ENCODE data around the gene HSD17B14. TPM values are rescaled to one million over a fixed set of nuclear protein-coding genes. Genes with fewer than 3 reads are reported as not detected.
"Not testable (repeated sequence)": the region's sequence is repeated elsewhere in the genome, so short reads cannot be mapped to it uniquely, and the experiment has no call there.

Gene HSD17B14
- total and polyA plus RNA-seq, 4 donors: 9.0 to 39.1 (median 15.3) TPM

- TF ChIP-seq, protein P1, sequence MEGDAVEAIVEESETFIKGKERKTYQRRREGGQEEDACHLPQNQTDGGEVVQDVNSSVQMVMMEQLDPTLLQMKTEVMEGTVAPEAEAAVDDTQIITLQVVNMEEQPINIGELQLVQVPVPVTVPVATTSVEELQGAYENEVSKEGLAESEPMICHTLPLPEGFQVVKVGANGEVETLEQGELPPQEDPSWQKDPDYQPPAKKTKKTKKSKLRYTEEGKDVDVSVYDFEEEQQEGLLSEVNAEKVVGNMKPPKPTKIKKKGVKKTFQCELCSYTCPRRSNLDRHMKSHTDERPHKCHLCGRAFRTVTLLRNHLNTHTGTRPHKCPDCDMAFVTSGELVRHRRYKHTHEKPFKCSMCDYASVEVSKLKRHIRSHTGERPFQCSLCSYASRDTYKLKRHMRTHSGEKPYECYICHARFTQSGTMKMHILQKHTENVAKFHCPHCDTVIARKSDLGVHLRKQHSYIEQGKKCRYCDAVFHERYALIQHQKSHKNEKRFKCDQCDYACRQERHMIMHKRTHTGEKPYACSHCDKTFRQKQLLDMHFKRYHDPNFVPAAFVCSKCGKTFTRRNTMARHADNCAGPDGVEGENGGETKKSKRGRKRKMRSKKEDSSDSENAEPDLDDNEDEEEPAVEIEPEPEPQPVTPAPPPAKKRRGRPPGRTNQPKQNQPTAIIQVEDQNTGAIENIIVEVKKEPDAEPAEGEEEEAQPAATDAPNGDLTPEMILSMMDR (IDR thresholded peaks at IDR 0.05; ENCODE audit: control extremely low read depth, extremely low read depth): no peak
- H3K4me1 ChIP-seq (ENCODE audit: control insufficient read depth in 5 of 5, insufficient read depth in 5 of 5, low read length in 5 of 5): no peaks in the 10 kb centered on the region
- no peak overlapping the region for H3K27ac ChIP-seq (ENCODE audit: low read depth in 1 of 2, low read length in 1 of 2)
- no peak overlapping the region for H3K4me3 ChIP-seq
- no peaks in the 10 kb centered on the region for H3K27me3 ChIP-seq (ENCODE audit: control insufficient read depth in 3 of 3, insufficient read depth in 3 of 3, low read length in 2 of 3)
- DNase-seq: no peak
- no peaks in the 10 kb centered on the region for H3K36me3 ChIP-seq (ENCODE audit: control insufficient read depth in 4 of 4, insufficient read depth in 4 of 4, low read length in 4 of 4)
- 88 to 95% methylated on average over 7 of the region's 7 CpGs for WGBS, 2 donors
- ATAC-seq (ENCODE audit: insufficient read depth, low FRiP score): no peak
- no peak overlapping the region for H3K9ac ChIP-seq (ENCODE audit: insufficient read depth in 1 of 2, low read length in 2 of 2)
- no peaks in the 10 kb centered on the region for H3K9me3 ChIP-seq (ENCODE audit: control insufficient read depth in 4 of 4, insufficient read depth in 3 of 4, low read length in 3 of 4)
Measured at GRCh38 chr19:48854103-48854502, 17.8 kb upstream of the HSD17B14 start.

DNA sequence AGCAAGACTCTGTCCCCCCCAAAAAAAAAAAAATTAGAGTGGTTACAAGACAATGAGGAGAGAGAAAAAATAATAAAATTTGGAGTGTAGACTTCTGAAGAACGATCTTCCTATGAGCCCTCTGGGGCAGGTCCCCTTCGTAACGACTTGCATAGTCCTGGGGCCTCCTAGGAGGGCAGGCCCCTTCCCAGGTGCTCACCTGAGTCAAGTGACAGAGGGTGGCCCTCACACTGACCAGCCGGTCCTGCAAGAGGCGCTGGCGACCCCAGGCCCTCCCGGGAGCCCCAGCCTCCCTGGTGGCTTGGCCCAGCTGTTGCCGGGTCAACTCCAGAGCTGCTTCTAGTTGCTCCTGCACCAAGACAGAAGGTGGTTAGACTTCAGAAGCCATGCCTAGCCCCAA, 17.2 kb upstream of the HSD17B14 start:
- Histone ChIP-seq H3K36me3 (ENCODE audit: control insufficient read depth in 4 of 4, insufficient read depth in 4 of 4, low read length in 4 of 4) (no peaks in the 10 kb centered on the region), H3K4me1 (ENCODE audit: control insufficient read depth in 5 of 5, insufficient read depth in 5 of 5, low read length in 5 of 5) (no peaks in the 10 kb centered on the region), H3K27me3 (ENCODE audit: control insufficient read depth in 3 of 3, insufficient read depth in 3 of 3, low read length in 2 of 3) (no peaks in the 10 kb centered on the region), H3K9me3 (ENCODE audit: control insufficient read depth in 4 of 4, insufficient read depth in 3 of 4, low read length in 3 of 4) (no peaks in the 10 kb centered on the region), H3K9ac (ENCODE audit: insufficient read depth in 1 of 2, low read length in 2 of 2) (no peak overlapping the region), H3K4me3 (no peak overlapping the region), H3K27ac (ENCODE audit: low read depth in 1 of 2, low read length in 1 of 2) (no peak overlapping the region)
- ATAC-seq (ENCODE audit: insufficient read depth, low FRiP score) (no peak), DNase-seq (no peak)
- TF ChIP-seq, protein P1 (IDR thresholded peaks at IDR 0.05; ENCODE audit: control extremely low read depth, extremely low read depth): no peak
- WGBS, 2 donors: 92 to 98% methylated on average over 8 of the region's 8 CpGs

DNA sequence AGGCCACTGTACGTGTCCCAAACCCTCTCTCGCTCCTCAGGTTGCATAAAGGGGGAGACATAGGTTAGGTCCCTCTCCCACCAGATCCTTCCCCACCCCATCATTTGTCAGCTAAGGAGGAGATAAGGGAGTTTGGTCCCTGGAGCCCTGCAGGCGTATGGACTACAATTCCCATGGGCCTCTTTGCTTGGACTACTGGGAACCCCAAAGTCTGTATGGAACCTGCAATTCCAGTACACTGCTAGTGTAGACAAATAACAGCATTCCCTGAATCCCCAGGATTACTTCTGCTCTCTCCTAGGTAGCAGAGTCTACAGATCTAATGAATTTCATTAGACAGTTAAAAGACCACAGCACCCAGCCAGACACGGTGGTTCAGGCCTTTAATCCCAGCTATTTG, 16.0 kb upstream of the HSD17B14 start:
- H3K4me1 ChIP-seq (ENCODE audit: control insufficient read depth in 5 of 5, insufficient read depth in 5 of 5, low read length in 5 of 5): no peaks in the 10 kb centered on the region
- H3K27me3 ChIP-seq (ENCODE audit: control insufficient read depth in 3 of 3, insufficient read depth in 3 of 3, low read length in 2 of 3): no peaks in the 10 kb centered on the region
- no peak for ATAC-seq (ENCODE audit: insufficient read depth, low FRiP score)
- H3K36me3 ChIP-seq (ENCODE audit: control insufficient read depth in 4 of 4, insufficient read depth in 4 of 4, low read length in 4 of 4): peaks cover 0 to 3% (median 0%) of the 10 kb centered on the region in 4 donors
- H3K9ac ChIP-seq (ENCODE audit: insufficient read depth in 1 of 2, low read length in 2 of 2): no peak overlapping the region
- no peak overlapping the region for H3K4me3 ChIP-seq
- DNase-seq: no peak
- H3K27ac ChIP-seq (ENCODE audit: low read depth in 1 of 2, low read length in 1 of 2): no peak overlapping the region
- WGBS, 2 donors: 94 to 99% methylated on average over 4 of the region's 4 CpGs
- TF ChIP-seq, protein P1 (IDR thresholded peaks at IDR 0.05; ENCODE audit: control extremely low read depth, extremely low read depth): no peak
- H3K9me3 ChIP-seq (ENCODE audit: control insufficient read depth in 4 of 4, insufficient read depth in 3 of 4, low read length in 3 of 4): no peaks in the 10 kb centered on the region

GRCh38 chr19:48846659-48847058, 10.4 kb upstream of the HSD17B14 start:
- not testable (repeated sequence) for H3K4me1 ChIP-seq (ENCODE audit: control insufficient read depth in 5 of 5, insufficient read depth in 5 of 5, low read length in 5 of 5); H3K4me3 ChIP-seq; H3K27ac ChIP-seq (ENCODE audit: low read depth in 1 of 2, low read length in 1 of 2); H3K9ac ChIP-seq (ENCODE audit: insufficient read depth in 1 of 2, low read length in 2 of 2); H3K27me3 ChIP-seq (ENCODE audit: control insufficient read depth in 3 of 3, insufficient read depth in 3 of 3, low read length in 2 of 3); H3K9me3 ChIP-seq (ENCODE audit: control insufficient read depth in 4 of 4, insufficient read depth in 3 of 4, low read length in 3 of 4); DNase-seq; ATAC-seq (ENCODE audit: insufficient read depth, low FRiP score)
- WGBS, 2 donors: 95 to 97% methylated on average over 3 of the region's 3 CpGs
- peaks cover 0 to 12% (median 6%) of the 10 kb centered on the region in 4 donors for H3K36me3 ChIP-seq (ENCODE audit: control insufficient read depth in 4 of 4, insufficient read depth in 4 of 4, low read length in 4 of 4)
